Trophoblast cell (in vitro differentiated cells and primary cell): ENCODE measurements around the gene C4orf46.

Experiments used
- DNase-seq, 2 donors: peaks; one replicate each; pipeline ENCODE4 v3.0.0-alpha.2; 2016
- H2AFZ ChIP-seq: 2 replicates; pipeline ENCODE4 v1.6.1; 2013; ENCODE audit warnings: low read length, moderate library complexity, mild to moderate bottlenecking; ENCODE audit not compliant: insufficient read depth, poor library complexity
- H2AK5ac ChIP-seq: 2 replicates; pipeline ENCODE4 v1.6.1; 2013; ENCODE audit warnings: mild to moderate bottlenecking, low read length
- H2BK120ac ChIP-seq: 2 replicates; pipeline ENCODE4 v1.6.1; 2013; ENCODE audit warnings: low read length, mild to moderate bottlenecking, moderate library complexity; ENCODE audit not compliant: insufficient read depth, poor library complexity
- H2BK12ac ChIP-seq: 2 replicates; pipeline ENCODE4 v1.6.1; 2013; ENCODE audit warnings: mild to moderate bottlenecking, low read length, moderate library complexity
- H2BK5ac ChIP-seq: 2 replicates; pipeline ENCODE4 v1.6.1; 2013; ENCODE audit warnings: low read length, low read depth, moderate library complexity, mild to moderate bottlenecking; ENCODE audit not compliant: poor library complexity
- H3K14ac ChIP-seq: 2 replicates; pipeline ENCODE4 v1.6.1; 2013; ENCODE audit warnings: mild to moderate bottlenecking, low read length
- H3K18ac ChIP-seq: 2 replicates; pipeline ENCODE4 v1.6.1; 2013; ENCODE audit warnings: mild to moderate bottlenecking, low read length
- H3K23ac ChIP-seq: 2 replicates; pipeline ENCODE4 v1.6.1; 2013; ENCODE audit warnings: low read length
- H3K27ac ChIP-seq: 2 replicates; pipeline ENCODE4 v1.5.1; 2013; ENCODE audit warnings: low read depth, mild to moderate bottlenecking, inconsistent platforms, low read length, moderate library complexity
- H3K27me3 ChIP-seq: 2 replicates; pipeline ENCODE4 v1.6.1; 2013; ENCODE audit warnings: inconsistent platforms, mild to moderate bottlenecking, low read length, moderate library complexity; ENCODE audit not compliant: insufficient read depth
- H3K36me3 ChIP-seq, 2 experiments: 1 replicate in 1 of 2; 2 replicates in 1 of 2; pipeline ENCODE4 v1.6.1; 2013; ENCODE audit warnings: low read length in 2 of 2, mild to moderate bottlenecking in 2 of 2, moderate library complexity in 1 of 2; ENCODE audit not compliant: insufficient read depth in 2 of 2, control insufficient read depth in 1 of 2
- H3K4ac ChIP-seq: 2 replicates; pipeline ENCODE4 v1.6.1; 2013; ENCODE audit warnings: low read depth, mild to moderate bottlenecking, low read length, moderate library complexity
- H3K4me1 ChIP-seq, 2 experiments: 1 replicate in 1 of 2; 2 replicates in 1 of 2; pipeline ENCODE4 v1.6.1; 2013; ENCODE audit warnings: low read length in 2 of 2, mild to moderate bottlenecking in 2 of 2, moderate library complexity in 1 of 2; ENCODE audit not compliant: insufficient read depth in 2 of 2, control insufficient read depth in 1 of 2
- H3K4me2 ChIP-seq: 2 replicates; pipeline ENCODE4 v1.6.1; 2013; ENCODE audit warnings: inconsistent platforms, mild to moderate bottlenecking, low read length, moderate library complexity
- H3K4me3 ChIP-seq: 2 replicates; pipeline ENCODE4 v1.5.1; 2013; ENCODE audit warnings: mild to moderate bottlenecking, low read depth, low read length, inconsistent platforms
- H3K79me1 ChIP-seq: one replicate; pipeline ENCODE4 v1.6.1; 2013; ENCODE audit warnings: low read length
- H3K79me2 ChIP-seq: 2 replicates; pipeline ENCODE4 v1.6.1; 2013; ENCODE audit warnings: low read length, mild to moderate bottlenecking; ENCODE audit not compliant: control insufficient read depth, insufficient read depth, poor library complexity
- H3K9ac ChIP-seq: 2 replicates; pipeline ENCODE4 v1.6.1; 2013; ENCODE audit warnings: mild to moderate bottlenecking, low read length
- H3K9me3 ChIP-seq: 2 replicates; pipeline ENCODE4 v1.6.1; 2013; ENCODE audit warnings: low read depth, mild to moderate bottlenecking, control low read depth, inconsistent platforms, low read length; ENCODE audit not compliant: insufficient read depth
- H4K12ac ChIP-seq: 2 replicates; pipeline ENCODE4 v1.6.1; 2013; ENCODE audit warnings: low read depth, mild to moderate bottlenecking, low read length, moderate library complexity
- H4K8ac ChIP-seq: 2 replicates; pipeline ENCODE4 v1.6.1; 2013; ENCODE audit warnings: low read depth, mild to moderate bottlenecking, low read length, moderate library complexity
- H4K91ac ChIP-seq: one replicate; pipeline ENCODE4 v1.6.1; 2013; ENCODE audit warnings: low read depth, mild to moderate bottlenecking, low read length, moderate library complexity
- WGBS: extraction: QIAGEN DNeasy Blood & Tissue Kit; methylation state at CpG from one replicate; pipeline ENCODE4 v1.1.7; 2013; ENCODE audit warnings: missing lambda C conversion rate; ENCODE audit not compliant: insufficient read length, insufficient coverage; ENCODE audit errors: extremely low coverage; 5-methylcytosine and 5-hydroxymethylcytosine counted together

C4orf46 gene

GRCh38 chr4:158681629-158682028 is 9.9 kb upstream of the C4orf46 start:
- no peak overlapping the region for H4K91ac ChIP-seq
- no peaks in the 10 kb centered on the region for H3K36me3 ChIP-seq
- H3K79me2 ChIP-seq: no peaks in the 10 kb centered on the region
- H3K4me2 ChIP-seq: no peak overlapping the region
- H3K27ac ChIP-seq: no peak overlapping the region
- H2AFZ ChIP-seq: no peak overlapping the region
- no peak for DNase-seq
- H3K4ac ChIP-seq: no peak overlapping the region
- no peak overlapping the region for H4K12ac ChIP-seq
- H2BK120ac ChIP-seq: no peak overlapping the region
- H4K8ac ChIP-seq: no peak overlapping the region
- no peaks in the 10 kb centered on the region for H3K4me1 ChIP-seq
- H3K79me1 ChIP-seq: no peaks in the 10 kb centered on the region
- no peaks in the 10 kb centered on the region for H3K27me3 ChIP-seq
- no peak overlapping the region for H2BK12ac ChIP-seq
- no peak overlapping the region for H3K18ac ChIP-seq
- WGBS: no CpG with 5 or more reads among the region's 1 CpG
- H3K9ac ChIP-seq: no peak overlapping the region
- H3K9me3 ChIP-seq: no peaks in the 10 kb centered on the region
- no peak overlapping the region for H2BK5ac ChIP-seq
- H3K4me3 ChIP-seq: no peak overlapping the region
- no peak overlapping the region for H3K14ac ChIP-seq
- no peak overlapping the region for H3K23ac ChIP-seq
- H2AK5ac ChIP-seq: no peak overlapping the region

- Histone ChIP-seq H3K14ac (no peak overlapping the region), H3K36me3 (no peaks in the 10 kb centered on the region), H2AFZ (no peak overlapping the region), H3K79me2 (no peaks in the 10 kb centered on the region), H3K18ac (no peak overlapping the region), H3K4me1 (no peaks in the 10 kb centered on the region), H3K9ac (no peak overlapping the region), H2BK12ac (no peak overlapping the region), H3K9me3 (no peaks in the 10 kb centered on the region), H3K4ac (no peak overlapping the region), H3K27ac (no peak overlapping the region), H3K79me1 (no peaks in the 10 kb centered on the region), H2AK5ac (no peak overlapping the region), H3K23ac (no peak overlapping the region), H3K27me3 (no peaks in the 10 kb centered on the region), H4K91ac (no peak overlapping the region), H3K4me2 (no peak overlapping the region), H4K8ac (no peak overlapping the region), H2BK5ac (no peak overlapping the region), H3K4me3 (no peak overlapping the region), H2BK120ac (no peak overlapping the region), H4K12ac (no peak overlapping the region)
- no peak for DNase-seq
- no CpG with 5 or more reads among the region's 2 CpGs for WGBS
Measured at GRCh38 chr4:158678767-158679166, 7.1 kb upstream of the C4orf46 start.

GRCh38 chr4:158676076-158676475 is 4.4 kb upstream of the C4orf46 start:
- H3K4me2 ChIP-seq: no peak overlapping the region
- H3K79me2 ChIP-seq: peaks cover 4% of the 10 kb centered on the region
- no peaks in the 10 kb centered on the region for H3K4me1 ChIP-seq
- H2BK120ac ChIP-seq: no peak overlapping the region
- H2BK12ac ChIP-seq: no peak overlapping the region
- H3K36me3 ChIP-seq: no peaks in the 10 kb centered on the region
- H3K27me3 ChIP-seq: no peaks in the 10 kb centered on the region
- no peak overlapping the region for H3K4ac ChIP-seq
- H4K12ac ChIP-seq: no peak overlapping the region
- no peak overlapping the region for H3K4me3 ChIP-seq
- DNase-seq: no peak
- H2AFZ ChIP-seq: no peak overlapping the region
- no peaks in the 10 kb centered on the region for H3K9me3 ChIP-seq
- H2BK5ac ChIP-seq: no peak overlapping the region
- no CpG with 5 or more reads among the region's 5 CpGs for WGBS
- H3K9ac ChIP-seq: no peak overlapping the region
- peaks cover 6% of the 10 kb centered on the region for H3K79me1 ChIP-seq
- H3K18ac ChIP-seq: no peak overlapping the region
- no peak overlapping the region for H3K14ac ChIP-seq
- H3K23ac ChIP-seq: no peak overlapping the region
- no peak overlapping the region for H3K27ac ChIP-seq
- no peak overlapping the region for H4K8ac ChIP-seq
- H2AK5ac ChIP-seq: no peak overlapping the region
- no peak overlapping the region for H4K91ac ChIP-seq

DNA sequence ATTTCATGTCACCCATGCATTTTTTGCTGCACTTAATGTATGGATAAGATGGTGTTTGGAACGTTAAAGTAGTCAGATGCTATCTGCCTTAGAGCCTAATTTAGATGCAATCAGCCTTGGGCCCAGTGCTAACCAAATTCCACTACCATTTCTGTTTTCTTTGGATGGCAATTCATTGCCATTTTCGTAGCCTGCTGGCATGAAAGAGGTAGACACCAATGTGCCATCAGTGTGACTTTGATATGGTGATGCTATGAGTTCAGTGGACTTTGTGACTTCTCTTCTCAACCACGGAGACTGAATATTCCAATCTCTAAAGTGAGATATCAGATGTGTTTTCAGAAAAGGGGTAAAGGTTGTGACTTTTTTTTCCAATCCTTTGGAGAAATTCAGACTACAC is 1.9 kb upstream of the C4orf46 start:
- Histone ChIP-seq H3K14ac (no peak overlapping the region), H2BK12ac (no peak overlapping the region), H4K12ac (no peak overlapping the region), H3K79me2 (peaks cover 4% of the 10 kb centered on the region), H3K18ac (no peak overlapping the region), H3K9ac (no peak overlapping the region), H2AFZ (no peak overlapping the region), H3K23ac (no peak overlapping the region), H2BK120ac (no peak overlapping the region), H3K9me3 (no peaks in the 10 kb centered on the region), H3K27ac (no peak overlapping the region), H3K4me1 (peaks cover 0 to 3% of the 10 kb centered on the region in 2 experiments), H2BK5ac (no peak overlapping the region), H3K79me1 (peaks cover 6% of the 10 kb centered on the region), H3K4me3 (no peak overlapping the region), H4K8ac (no peak overlapping the region), H3K27me3 (no peaks in the 10 kb centered on the region), H4K91ac (no peak overlapping the region), H3K4ac (no peak overlapping the region), H2AK5ac (no peak overlapping the region), H3K4me2 (no peak overlapping the region), H3K36me3 (no peaks in the 10 kb centered on the region)
- no CpG with 5 or more reads among the region's 3 CpGs for WGBS
- no peak for DNase-seq
